ENCODE data around the gene NCBP1. TPM values are rescaled to one million over a fixed set of nuclear protein-coding genes. Genes with fewer than 3 reads are reported as not detected.
A peak's percentile ranks its signal among the peaks of the same experiment; 100 is the strongest.
"Not testable (repeated sequence)": the region's sequence is repeated elsewhere in the genome, so short reads cannot be mapped to it uniquely, and the experiment has no call there.

Gene NCBP1
- total RNA-seq, 2 donors from 2014 or later = 36.9 to 41.2 TPM

GRCh38 chr9:97695390-97695789 lies 61.8 kb downstream of the NCBP1 start:
- ATAC-seq = no peak
- Mint-ChIP-seq H3K27ac (peak overlapping the region in 1 of 2 donors; percentile 94), H3K9me3 (no peaks in the 10 kb centered on the region), H3K36me3 (peaks cover 15 to 17% of the 10 kb centered on the region in 2 donors)
- no peak for DNase-seq (ENCODE audit: low spot score in 2 of 2)

GRCh38 chr9:97695995-97696802 lies 62.6 kb downstream of the NCBP1 start:
- H3K9me3 Mint-ChIP-seq = no peaks in the 10 kb centered on the region
- H3K36me3 Mint-ChIP-seq = peaks cover 15 to 17% of the 10 kb centered on the region in 2 donors
- ATAC-seq = peak; percentile 46 to 49
- DNase-seq (ENCODE audit: low spot score in 2 of 2) = no peak
- peak overlapping the region; percentile 94 to 98 for H3K27ac Mint-ChIP-seq

- Mint-ChIP-seq H3K27ac (peak within 1 kb of the TSS; percentile 94 to 98), H3K9me3 (no peaks in the 10 kb centered on the region), H3K36me3 (peaks cover 15 to 17% of the 10 kb centered on the region in 2 donors)
- ATAC-seq (peak; percentile 93 to 94), DNase-seq (ENCODE audit: low spot score in 2 of 2) (peak; percentile 97 to 99)
Observed at GRCh38 chr9:97696803-97697601, 63.4 kb downstream of the NCBP1 start, which contains the start of gene XPA. Gene XPA, minus strand, starts transcription at chr9:97697340. Its CDS starts 48 bp downstream, at chr9:97697292.

GRCh38 chr9:97697837-97698236 lies 64.2 kb downstream of the NCBP1 start:
- ATAC-seq (peak in 1 of 2 donors; percentile 2), DNase-seq (ENCODE audit: low spot score in 2 of 2) (no peak)
- peak overlapping the region; percentile 89 to 94 for H3K27ac Mint-ChIP-seq
- H3K9me3 Mint-ChIP-seq = no peaks in the 10 kb centered on the region
- peaks cover 15 to 17% of the 10 kb centered on the region in 2 donors for H3K36me3 Mint-ChIP-seq

GRCh38 chr9:97698865-97699264 lies 65.2 kb downstream of the NCBP1 start:
- peak overlapping the region in 1 of 2 donors; percentile 29 for H3K27ac Mint-ChIP-seq
- DNase-seq (ENCODE audit: low spot score in 2 of 2) = no peak
- ATAC-seq = no peak
- no peaks in the 10 kb centered on the region for H3K9me3 Mint-ChIP-seq
- peaks cover 11 to 12% of the 10 kb centered on the region in 2 donors for H3K36me3 Mint-ChIP-seq

- peak overlapping the region in 1 of 2 donors; percentile 29 for H3K27ac Mint-ChIP-seq
- not testable (repeated sequence) for DNase-seq (ENCODE audit: low spot score in 2 of 2); ATAC-seq; H3K9me3 Mint-ChIP-seq; H3K36me3 Mint-ChIP-seq
Observed at GRCh38 chr9:97699281-97699680, 65.7 kb downstream of the NCBP1 start.

- ATAC-seq; H3K27ac Mint-ChIP-seq; H3K9me3 Mint-ChIP-seq; DNase-seq (ENCODE audit: low spot score in 2 of 2); H3K36me3 Mint-ChIP-seq: not testable (repeated sequence)
Observed at GRCh38 chr9:97699824-97700223, 66.2 kb downstream of the NCBP1 start.

GRCh38 chr9:97703437-97704344 lies 70.1 kb downstream of the NCBP1 start:
- H3K36me3 Mint-ChIP-seq = no peaks in the 10 kb centered on the region
- H3K9me3 Mint-ChIP-seq = no peaks in the 10 kb centered on the region
- DNase-seq (ENCODE audit: low spot score in 2 of 2) = peak in 1 of 2 donors; percentile 49
- H3K27ac Mint-ChIP-seq = peak overlapping the region; percentile 65 to 90
- ATAC-seq = peak; percentile 91 to 93

GRCh38 chr9:97704345-97704677 lies 70.7 kb downstream of the NCBP1 start:
- DNase-seq (ENCODE audit: low spot score in 2 of 2) (no peak), ATAC-seq (no peak)
- Mint-ChIP-seq H3K9me3 (no peaks in the 10 kb centered on the region), H3K27ac (peak overlapping the region; percentile 65 to 90), H3K36me3 (no peaks in the 10 kb centered on the region)

GRCh38 chr9:97704851-97705250 lies 71.2 kb downstream of the NCBP1 start:
- no peak overlapping the region for H3K27ac Mint-ChIP-seq
- DNase-seq (ENCODE audit: low spot score in 2 of 2) = no peak
- H3K9me3 Mint-ChIP-seq = no peaks in the 10 kb centered on the region
- no peaks in the 10 kb centered on the region for H3K36me3 Mint-ChIP-seq
- no peak for ATAC-seq

GRCh38 chr9:97705354-97705950 lies 71.8 kb downstream of the NCBP1 start:
- ATAC-seq = no peak
- Mint-ChIP-seq H3K9me3 (no peaks in the 10 kb centered on the region), H3K36me3 (no peaks in the 10 kb centered on the region), H3K27ac (no peak overlapping the region)
- no peak for DNase-seq (ENCODE audit: low spot score in 2 of 2)

GRCh38 chr9:97706246-97706645 lies 72.6 kb downstream of the NCBP1 start:
- Mint-ChIP-seq H3K27ac (peak overlapping the region in 1 of 2 donors; percentile 2), H3K9me3 (no peaks in the 10 kb centered on the region), H3K36me3 (no peaks in the 10 kb centered on the region)
- ATAC-seq (no peak), DNase-seq (ENCODE audit: low spot score in 2 of 2) (no peak)

GRCh38 chr9:97710356-97711222 lies 77.0 kb downstream of the NCBP1 start:
- DNase-seq (ENCODE audit: low spot score in 2 of 2) = peak in 1 of 2 donors; percentile 56
- H3K27ac Mint-ChIP-seq = no peak overlapping the region
- no peaks in the 10 kb centered on the region for H3K36me3 Mint-ChIP-seq
- ATAC-seq = peak; percentile 82 to 90
- H3K9me3 Mint-ChIP-seq = no peaks in the 10 kb centered on the region

GRCh38 chr9:97711223-97711626 lies 77.6 kb downstream of the NCBP1 start:
- Mint-ChIP-seq H3K27ac (no peak overlapping the region), H3K9me3 (no peaks in the 10 kb centered on the region), H3K36me3 (no peaks in the 10 kb centered on the region)
- ATAC-seq = no peak
- DNase-seq (ENCODE audit: low spot score in 2 of 2) = no peak

- Mint-ChIP-seq H3K27ac (no peak overlapping the region), H3K9me3 (peaks cover 0 to 6% of the 10 kb centered on the region in 2 donors), H3K36me3 (peaks cover 0 to 5% of the 10 kb centered on the region in 2 donors)
- DNase-seq (ENCODE audit: low spot score in 2 of 2) (no peak), ATAC-seq (peak in 1 of 2 donors; percentile 77)
Observed at GRCh38 chr9:97714435-97714834, 80.8 kb downstream of the NCBP1 start.
